ENCODE measurements around the gene HOXB2.

The HOXB2 gene

DNA sequence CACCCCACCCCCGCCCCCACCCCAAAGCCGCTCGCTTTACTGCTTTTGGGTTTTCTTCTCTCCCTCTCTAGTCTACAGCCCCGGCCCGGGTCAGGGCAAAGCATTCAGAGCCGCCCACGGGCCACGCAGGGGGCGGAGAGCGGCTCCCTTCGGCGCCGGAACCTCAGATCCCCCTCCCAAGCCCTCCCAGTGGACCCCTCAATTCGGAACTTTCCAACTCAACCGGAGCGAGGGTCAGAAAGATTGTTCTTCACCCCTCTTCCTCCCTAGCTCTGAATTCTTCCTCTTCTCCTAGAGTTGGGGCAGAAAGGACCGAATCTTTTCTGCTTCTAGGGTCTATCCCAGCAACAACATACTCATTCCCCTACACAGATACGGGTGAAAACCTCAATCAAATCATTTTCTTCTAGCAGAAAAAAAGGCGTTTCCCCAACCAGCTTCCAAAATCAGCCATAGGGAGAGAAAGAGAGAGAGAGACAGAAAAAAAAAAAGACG lies 1.0 kb downstream of the HOXB2 start (continued):
- TF ChIP-seq ZNF610 (tag by site-specific recombination; IDR thresholded peaks at IDR 0.05; ENCODE audit: borderline replicate concordance) (no peak), ZNF311 (tag by site-specific recombination; IDR thresholded peaks at IDR 0.05; ENCODE audit: borderline replicate concordance) (no peak), SALL2 (tag by site-specific recombination; IDR thresholded peaks at IDR 0.05; ENCODE audit: borderline replicate concordance) (no peak), EGR2 (tag by site-specific recombination; IDR thresholded peaks at IDR 0.05; ENCODE audit: low read depth) (peak; percentile 33), ZNF274 (IDR thresholded peaks at IDR 0.05; ENCODE audit: low read length) (no peak), ZNF274 (tag by site-specific recombination; IDR thresholded peaks at IDR 0.05; ENCODE audit: borderline replicate concordance) (no peak), ZSCAN30 (tag by site-specific recombination; IDR thresholded peaks at IDR 0.05) (no peak), ZNF423 (tag by site-specific recombination; IDR thresholded peaks at IDR 0.05) (no peak), ZNF19 (tag by site-specific recombination; IDR thresholded peaks at IDR 0.05; ENCODE audit: low read depth) (no peak), ZNF701 (tag by site-specific recombination; IDR thresholded peaks at IDR 0.05) (no peak), ZNF10 (tag by site-specific recombination; IDR thresholded peaks at IDR 0.05) (no peak), ZNF707 (tag by site-specific recombination; IDR thresholded peaks at IDR 0.05) (no peak), ZBTB8A (tag by site-specific recombination; IDR thresholded peaks at IDR 0.05) (no peak), ZNF48 (tag by site-specific recombination; IDR thresholded peaks at IDR 0.05) (no peak), ZNF677 (tag by site-specific recombination; IDR thresholded peaks at IDR 0.05) (no peak), HOXC10 (CRISPR knock-in tag; IDR thresholded peaks at IDR 0.05) (no peak), ZNF514 (tag by site-specific recombination; IDR thresholded peaks at IDR 0.05) (no peak), FEZF1 (tag by site-specific recombination; IDR thresholded peaks at IDR 0.05) (no peak), ZNF221 (tag by site-specific recombination; IDR thresholded peaks at IDR 0.05; ENCODE audit: borderline replicate concordance) (no peak), ZNF169 (tag by site-specific recombination; IDR thresholded peaks at IDR 0.05) (no peak), ZIC2 (tag by site-specific recombination; IDR thresholded peaks at IDR 0.05) (no peak), OSR2 (tag by site-specific recombination; IDR thresholded peaks at IDR 0.05) (no peak), ZNF155 (tag by site-specific recombination; IDR thresholded peaks at IDR 0.05) (no peak), ZNF292 (tag by site-specific recombination; IDR thresholded peaks at IDR 0.05; ENCODE audit: borderline replicate concordance, low read depth) (no peak)
- TF ChIP-seq, protein P1, sequence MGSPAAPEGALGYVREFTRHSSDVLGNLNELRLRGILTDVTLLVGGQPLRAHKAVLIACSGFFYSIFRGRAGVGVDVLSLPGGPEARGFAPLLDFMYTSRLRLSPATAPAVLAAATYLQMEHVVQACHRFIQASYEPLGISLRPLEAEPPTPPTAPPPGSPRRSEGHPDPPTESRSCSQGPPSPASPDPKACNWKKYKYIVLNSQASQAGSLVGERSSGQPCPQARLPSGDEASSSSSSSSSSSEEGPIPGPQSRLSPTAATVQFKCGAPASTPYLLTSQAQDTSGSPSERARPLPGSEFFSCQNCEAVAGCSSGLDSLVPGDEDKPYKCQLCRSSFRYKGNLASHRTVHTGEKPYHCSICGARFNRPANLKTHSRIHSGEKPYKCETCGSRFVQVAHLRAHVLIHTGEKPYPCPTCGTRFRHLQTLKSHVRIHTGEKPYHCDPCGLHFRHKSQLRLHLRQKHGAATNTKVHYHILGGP (tag by site-specific recombination; IDR thresholded peaks at IDR 0.05), result no peak
- TF ChIP-seq, protein P2, sequence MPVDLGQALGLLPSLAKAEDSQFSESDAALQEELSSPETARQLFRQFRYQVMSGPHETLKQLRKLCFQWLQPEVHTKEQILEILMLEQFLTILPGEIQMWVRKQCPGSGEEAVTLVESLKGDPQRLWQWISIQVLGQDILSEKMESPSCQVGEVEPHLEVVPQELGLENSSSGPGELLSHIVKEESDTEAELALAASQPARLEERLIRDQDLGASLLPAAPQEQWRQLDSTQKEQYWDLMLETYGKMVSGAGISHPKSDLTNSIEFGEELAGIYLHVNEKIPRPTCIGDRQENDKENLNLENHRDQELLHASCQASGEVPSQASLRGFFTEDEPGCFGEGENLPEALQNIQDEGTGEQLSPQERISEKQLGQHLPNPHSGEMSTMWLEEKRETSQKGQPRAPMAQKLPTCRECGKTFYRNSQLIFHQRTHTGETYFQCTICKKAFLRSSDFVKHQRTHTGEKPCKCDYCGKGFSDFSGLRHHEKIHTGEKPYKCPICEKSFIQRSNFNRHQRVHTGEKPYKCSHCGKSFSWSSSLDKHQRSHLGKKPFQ (tag by site-specific recombination; IDR thresholded peaks at IDR 0.05), result no peak
- TF ChIP-seq, protein P3, sequence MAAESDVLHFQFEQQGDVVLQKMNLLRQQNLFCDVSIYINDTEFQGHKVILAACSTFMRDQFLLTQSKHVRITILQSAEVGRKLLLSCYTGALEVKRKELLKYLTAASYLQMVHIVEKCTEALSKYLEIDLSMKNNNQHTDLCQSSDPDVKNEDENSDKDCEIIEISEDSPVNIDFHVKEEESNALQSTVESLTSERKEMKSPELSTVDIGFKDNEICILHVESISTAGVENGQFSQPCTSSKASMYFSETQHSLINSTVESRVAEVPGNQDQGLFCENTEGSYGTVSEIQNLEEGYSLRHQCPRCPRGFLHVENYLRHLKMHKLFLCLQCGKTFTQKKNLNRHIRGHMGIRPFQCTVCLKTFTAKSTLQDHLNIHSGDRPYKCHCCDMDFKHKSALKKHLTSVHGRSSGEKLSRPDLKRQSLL (tag by site-specific recombination; IDR thresholded peaks at IDR 0.05), result no peak
- TF ChIP-seq, protein P4, sequence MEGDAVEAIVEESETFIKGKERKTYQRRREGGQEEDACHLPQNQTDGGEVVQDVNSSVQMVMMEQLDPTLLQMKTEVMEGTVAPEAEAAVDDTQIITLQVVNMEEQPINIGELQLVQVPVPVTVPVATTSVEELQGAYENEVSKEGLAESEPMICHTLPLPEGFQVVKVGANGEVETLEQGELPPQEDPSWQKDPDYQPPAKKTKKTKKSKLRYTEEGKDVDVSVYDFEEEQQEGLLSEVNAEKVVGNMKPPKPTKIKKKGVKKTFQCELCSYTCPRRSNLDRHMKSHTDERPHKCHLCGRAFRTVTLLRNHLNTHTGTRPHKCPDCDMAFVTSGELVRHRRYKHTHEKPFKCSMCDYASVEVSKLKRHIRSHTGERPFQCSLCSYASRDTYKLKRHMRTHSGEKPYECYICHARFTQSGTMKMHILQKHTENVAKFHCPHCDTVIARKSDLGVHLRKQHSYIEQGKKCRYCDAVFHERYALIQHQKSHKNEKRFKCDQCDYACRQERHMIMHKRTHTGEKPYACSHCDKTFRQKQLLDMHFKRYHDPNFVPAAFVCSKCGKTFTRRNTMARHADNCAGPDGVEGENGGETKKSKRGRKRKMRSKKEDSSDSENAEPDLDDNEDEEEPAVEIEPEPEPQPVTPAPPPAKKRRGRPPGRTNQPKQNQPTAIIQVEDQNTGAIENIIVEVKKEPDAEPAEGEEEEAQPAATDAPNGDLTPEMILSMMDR (tag by site-specific recombination; IDR thresholded peaks at IDR 0.05), result no peak
- TF ChIP-seq, protein P5, sequence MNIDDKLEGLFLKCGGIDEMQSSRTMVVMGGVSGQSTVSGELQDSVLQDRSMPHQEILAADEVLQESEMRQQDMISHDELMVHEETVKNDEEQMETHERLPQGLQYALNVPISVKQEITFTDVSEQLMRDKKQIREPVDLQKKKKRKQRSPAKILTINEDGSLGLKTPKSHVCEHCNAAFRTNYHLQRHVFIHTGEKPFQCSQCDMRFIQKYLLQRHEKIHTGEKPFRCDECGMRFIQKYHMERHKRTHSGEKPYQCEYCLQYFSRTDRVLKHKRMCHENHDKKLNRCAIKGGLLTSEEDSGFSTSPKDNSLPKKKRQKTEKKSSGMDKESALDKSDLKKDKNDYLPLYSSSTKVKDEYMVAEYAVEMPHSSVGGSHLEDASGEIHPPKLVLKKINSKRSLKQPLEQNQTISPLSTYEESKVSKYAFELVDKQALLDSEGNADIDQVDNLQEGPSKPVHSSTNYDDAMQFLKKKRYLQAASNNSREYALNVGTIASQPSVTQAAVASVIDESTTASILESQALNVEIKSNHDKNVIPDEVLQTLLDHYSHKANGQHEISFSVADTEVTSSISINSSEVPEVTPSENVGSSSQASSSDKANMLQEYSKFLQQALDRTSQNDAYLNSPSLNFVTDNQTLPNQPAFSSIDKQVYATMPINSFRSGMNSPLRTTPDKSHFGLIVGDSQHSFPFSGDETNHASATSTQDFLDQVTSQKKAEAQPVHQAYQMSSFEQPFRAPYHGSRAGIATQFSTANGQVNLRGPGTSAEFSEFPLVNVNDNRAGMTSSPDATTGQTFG (tag by site-specific recombination; IDR thresholded peaks at IDR 0.05; ENCODE audit: borderline replicate concordance), result no peak
- TF ChIP-seq, protein P6, sequence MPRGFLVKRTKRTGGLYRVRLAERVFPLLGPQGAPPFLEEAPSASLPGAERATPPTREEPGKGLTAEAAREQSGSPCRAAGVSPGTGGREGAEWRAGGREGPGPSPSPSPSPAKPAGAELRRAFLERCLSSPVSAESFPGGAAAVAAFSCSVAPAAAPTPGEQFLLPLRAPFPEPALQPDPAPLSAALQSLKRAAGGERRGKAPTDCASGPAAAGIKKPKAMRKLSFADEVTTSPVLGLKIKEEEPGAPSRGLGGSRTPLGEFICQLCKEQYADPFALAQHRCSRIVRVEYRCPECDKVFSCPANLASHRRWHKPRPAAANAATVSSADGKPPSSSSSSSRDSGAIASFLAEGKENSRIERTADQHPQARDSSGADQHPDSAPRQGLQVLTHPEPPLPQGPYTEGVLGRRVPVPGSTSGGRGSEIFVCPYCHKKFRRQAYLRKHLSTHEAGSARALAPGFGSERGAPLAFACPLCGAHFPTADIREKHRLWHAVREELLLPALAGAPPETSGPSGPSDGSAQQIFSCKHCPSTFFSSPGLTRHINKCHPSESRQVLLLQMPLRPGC (tag by site-specific recombination; IDR thresholded peaks at IDR 0.05), result no peak
- TF ChIP-seq, protein P7, sequence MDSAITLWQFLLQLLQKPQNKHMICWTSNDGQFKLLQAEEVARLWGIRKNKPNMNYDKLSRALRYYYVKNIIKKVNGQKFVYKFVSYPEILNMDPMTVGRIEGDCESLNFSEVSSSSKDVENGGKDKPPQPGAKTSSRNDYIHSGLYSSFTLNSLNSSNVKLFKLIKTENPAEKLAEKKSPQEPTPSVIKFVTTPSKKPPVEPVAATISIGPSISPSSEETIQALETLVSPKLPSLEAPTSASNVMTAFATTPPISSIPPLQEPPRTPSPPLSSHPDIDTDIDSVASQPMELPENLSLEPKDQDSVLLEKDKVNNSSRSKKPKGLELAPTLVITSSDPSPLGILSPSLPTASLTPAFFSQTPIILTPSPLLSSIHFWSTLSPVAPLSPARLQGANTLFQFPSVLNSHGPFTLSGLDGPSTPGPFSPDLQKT (IDR thresholded peaks at IDR 0.05; ENCODE audit: borderline replicate concordance, low read depth, low read length), result no peak
